Fibroblast of mammary gland (primary cell): ENCODE data around the gene SLC25A11.

Experiments
- DNase-seq: peaks from one replicate; pipeline ENCODE4 v3.0.0-alpha.2; 2010; ENCODE audit warnings: low read depth
- H3K4me3 ChIP-seq: 2 replicates; pipeline ENCODE4 v1.5.1; 2011; ENCODE audit warnings: low read depth, mild to moderate bottlenecking, low read length, moderate library complexity; ENCODE audit not compliant: control insufficient read depth
- CTCF ChIP-seq: conservative IDR thresholded peaks from 2 replicates; pipeline ENCODE4 v1.5.1; 2011; ENCODE audit warnings: low read depth, low read length, inconsistent platforms; ENCODE audit not compliant: control insufficient read depth, insufficient read depth

Gene SLC25A11

GRCh38 chr17:4953451-4953961, 13.7 kb upstream of the SLC25A11 start:
- DNase-seq = no peak
- no peak for TF ChIP-seq CTCF
- H3K4me3 ChIP-seq = no peak overlapping the region

- H3K4me3 ChIP-seq = no peak overlapping the region
- TF ChIP-seq CTCF = no peak
- no peak for DNase-seq
These were observed 11.6 kb upstream of the SLC25A11 start for GRCh38 chr17:4951486-4951885.

GRCh38 chr17:4950746-4951204, 10.9 kb upstream of the SLC25A11 start, which contains the start of gene ENO3:
Gene ENO3 (plus strand): TSS chr17:4951119. CDS start chr17:4951830, 711 bp downstream.
- no peak for TF ChIP-seq CTCF
- peak within 1 kb of the TSS; percentile 29 for H3K4me3 ChIP-seq
- no peak for DNase-seq

GRCh38 chr17:4950075-4950745, 10.4 kb upstream of the SLC25A11 start:
- H3K4me3 ChIP-seq = peak overlapping the region; percentile 29
- no peak for TF ChIP-seq CTCF
- DNase-seq = no peak

GRCh38 chr17:4949321-4950074, 9.7 kb upstream of the SLC25A11 start:
- H3K4me3 ChIP-seq = peak overlapping the region; percentile 62
- DNase-seq = peak; percentile 59

GRCh38 chr17:4948931-4949320, 9.1 kb upstream of the SLC25A11 start:
- TF ChIP-seq CTCF = no peak
- DNase-seq = peak; percentile 85

More at GRCh38 chr17:4949321-4950074, 9.7 kb upstream of the SLC25A11 start:
- TF ChIP-seq CTCF = no peak

More at GRCh38 chr17:4948931-4949320, 9.1 kb upstream of the SLC25A11 start:
- peak overlapping the region; percentile 64 for H3K4me3 ChIP-seq
